SW 1271 (cell line): ENCODE measurements around the gene GJC1.

ENCODE experiments used
- DNase-seq, 2 experiments: peaks; one replicate each; lab custom pipeline; 2025; lab: John Stamatoyannopoulos, UW

The GJC1 gene

DNA sequence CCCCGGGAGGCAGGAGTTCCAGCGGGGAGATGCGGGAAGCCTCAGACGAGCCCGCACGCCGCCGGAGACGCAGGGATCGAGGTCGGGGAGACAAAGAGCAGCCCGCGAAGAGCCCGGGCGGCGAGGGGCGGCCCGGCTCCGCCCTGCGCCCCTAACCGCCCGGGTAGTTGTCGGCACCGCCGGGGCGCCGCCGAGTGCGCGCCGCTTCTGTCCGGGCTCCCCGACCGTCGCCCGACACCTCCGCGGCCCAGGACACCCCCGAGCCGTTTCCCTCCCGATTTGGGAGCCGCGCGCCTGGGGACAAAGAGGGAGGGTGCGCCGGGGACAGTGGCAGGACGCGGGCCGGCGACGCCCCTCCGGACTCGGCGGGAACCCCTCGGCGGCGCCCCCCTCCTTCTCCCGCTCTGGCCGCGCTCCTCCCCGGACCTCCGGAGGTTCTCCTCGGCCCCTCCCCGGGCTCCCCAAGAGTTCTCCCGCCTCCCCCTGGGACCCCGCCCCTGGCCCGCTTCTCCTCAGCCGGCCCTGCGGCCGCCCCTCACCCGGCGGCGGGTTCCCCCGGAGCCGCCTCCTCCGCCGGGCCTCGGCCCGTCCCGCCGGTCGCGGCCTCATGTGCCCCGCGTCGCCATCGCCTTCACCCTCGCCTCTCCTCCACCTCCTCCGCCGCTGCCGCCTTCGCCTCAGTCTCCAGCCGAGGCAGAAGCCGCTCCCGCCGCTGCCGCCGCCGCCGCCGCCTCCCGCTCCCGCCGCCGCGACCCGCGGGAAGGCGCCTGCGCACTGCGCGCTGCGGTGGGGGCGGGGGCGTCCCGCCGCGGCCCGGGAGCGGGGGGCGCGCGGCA is at the start of gene GJC1:
TSS of gene GJC1 (minus strand) at position 765 of the 836 bp plus-strand sequence. CDS start 24,470 bp downstream, outside the sequence.
- no peak for DNase-seq

DNA sequence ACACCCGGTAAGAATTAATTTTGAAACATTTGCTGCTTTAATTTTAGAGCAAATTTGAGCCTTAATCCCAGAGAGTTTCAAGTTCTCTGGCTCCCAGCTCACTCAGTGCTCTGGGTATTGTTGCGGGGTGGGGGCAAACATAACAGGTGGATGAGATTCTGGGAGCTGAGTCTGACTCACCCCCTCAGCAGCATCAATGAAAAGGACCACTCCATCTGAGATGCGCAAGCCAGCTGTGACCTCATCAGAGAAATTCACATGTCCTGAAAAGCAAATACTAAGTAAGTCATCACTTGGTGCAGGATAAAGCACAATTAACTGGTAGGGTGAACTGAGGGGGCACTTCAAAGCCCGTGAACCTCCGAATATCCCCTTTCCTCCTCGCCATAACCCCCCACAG is 49.3 kb upstream of the GJC1 start:
- DNase-seq, result no peak

DNA sequence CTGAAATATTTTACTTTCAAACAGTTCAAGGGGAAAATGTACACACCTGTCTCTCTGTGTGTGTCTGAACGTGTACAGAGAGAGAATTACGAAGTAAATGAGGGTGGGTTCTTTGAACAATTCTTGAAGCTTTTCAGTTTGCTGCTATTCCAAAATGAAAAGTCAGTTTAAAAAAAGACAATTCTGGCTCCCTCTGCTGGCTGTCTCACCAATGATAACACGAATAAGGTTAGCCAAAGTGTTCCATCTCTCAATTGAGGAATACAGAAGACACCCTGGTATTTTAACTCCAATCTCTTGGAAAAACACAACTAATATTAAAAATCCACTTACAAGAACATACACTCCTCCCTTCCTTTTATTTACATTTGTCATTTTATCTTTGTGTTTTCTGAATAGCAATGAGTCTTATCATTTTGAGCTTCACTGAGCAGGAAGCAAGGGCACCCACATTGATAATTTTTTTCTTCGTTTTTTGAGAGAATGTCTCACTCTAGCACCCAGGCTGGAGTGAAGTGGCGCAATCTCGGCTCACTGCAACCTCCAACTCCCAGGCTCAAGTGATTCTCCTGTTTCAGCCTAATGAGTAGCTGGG is 48.6 kb upstream of the GJC1 start:
- DNase-seq, result peak in 1 of 2 experiments; percentile 34

DNA sequence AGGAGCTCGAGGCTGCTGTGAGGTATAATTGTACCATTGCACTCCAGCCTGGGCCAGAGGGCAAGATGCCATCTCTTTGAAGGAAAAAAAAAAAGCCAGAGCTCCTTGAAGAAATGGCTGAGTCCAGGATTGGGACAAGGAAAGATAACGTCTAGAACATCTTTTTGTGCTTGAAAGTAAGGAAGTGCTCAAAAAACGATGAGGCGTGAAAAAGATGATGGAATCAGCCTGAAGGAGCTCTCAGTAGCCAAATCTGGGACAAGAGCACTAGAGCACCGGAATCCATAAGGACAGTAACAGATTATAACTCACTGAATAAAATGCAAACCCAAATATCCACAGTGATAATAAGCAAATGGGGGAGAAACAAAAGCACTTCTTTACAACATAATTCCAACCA is 47.0 kb upstream of the GJC1 start:
- no peak for DNase-seq

DNA sequence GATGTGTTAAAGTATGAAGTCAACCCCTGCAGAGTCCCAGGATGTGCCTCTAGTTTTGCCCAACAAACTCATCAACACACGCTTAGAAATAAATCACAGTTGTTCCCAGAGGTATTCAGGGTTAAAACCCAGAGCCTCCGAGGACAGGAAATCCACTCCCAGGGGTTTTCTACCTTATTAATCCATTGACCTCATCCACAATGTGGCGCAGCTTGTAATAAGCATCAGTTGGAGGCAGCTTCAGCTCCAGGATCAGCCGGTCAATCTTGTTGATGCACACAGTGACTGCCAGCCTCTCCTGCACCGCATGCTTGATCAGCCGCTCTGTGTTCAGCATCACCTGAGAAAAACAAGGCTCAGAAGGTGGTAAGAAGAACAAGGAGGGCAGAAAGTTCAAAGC is 45.7 kb upstream of the GJC1 start:
- no peak for DNase-seq

DNA sequence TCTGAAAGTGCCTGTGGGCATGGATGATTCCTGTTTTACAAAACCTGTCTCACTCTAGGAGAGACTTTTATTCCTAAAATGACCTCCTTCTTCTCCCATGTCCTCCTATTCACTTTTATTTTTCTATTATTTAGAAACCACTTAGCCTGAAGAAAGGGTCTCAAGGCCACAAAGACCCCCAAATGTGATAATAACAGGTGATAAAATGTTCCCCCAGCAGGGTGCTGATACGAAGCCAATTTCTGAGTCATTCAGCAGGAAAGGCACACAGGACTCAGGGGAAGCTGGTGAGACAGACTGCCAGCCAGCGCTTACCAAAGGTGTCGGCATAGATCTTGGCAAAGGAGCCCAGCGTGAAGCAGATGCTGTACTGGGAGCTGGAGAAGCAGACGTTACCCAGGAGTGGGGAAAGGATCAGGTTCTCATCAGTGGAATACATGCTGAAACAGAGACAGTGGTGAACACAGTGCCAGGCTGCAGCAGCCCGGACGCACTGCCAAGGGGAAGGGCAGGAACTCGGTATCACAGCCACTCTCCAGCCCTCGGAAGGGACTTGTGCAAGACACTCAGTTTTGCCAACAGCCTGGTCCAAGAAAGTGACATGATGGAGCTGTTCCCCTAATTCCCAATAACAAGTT is 42.2 kb upstream of the GJC1 start:
- DNase-seq, result no peak

DNA sequence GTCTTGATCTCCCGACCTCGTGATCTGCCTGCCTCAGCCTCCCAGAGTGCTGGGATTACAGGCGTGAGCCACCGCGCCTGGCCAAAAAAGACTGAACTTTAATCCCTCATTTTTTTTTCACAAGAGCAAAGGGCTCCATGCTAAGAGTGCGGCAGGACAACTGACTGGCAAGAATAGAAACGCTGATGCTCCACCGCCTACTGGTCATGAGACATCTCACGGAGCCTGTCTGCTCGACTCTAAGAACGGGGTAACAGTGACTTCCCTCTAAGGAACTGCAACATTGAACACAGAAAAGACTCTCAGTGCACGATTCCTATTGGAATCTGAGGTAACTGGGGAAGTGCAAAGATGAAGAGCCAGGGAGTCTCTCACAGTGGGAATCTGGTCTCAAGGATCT is 41.5 kb upstream of the GJC1 start:
- DNase-seq, result no peak

DNA sequence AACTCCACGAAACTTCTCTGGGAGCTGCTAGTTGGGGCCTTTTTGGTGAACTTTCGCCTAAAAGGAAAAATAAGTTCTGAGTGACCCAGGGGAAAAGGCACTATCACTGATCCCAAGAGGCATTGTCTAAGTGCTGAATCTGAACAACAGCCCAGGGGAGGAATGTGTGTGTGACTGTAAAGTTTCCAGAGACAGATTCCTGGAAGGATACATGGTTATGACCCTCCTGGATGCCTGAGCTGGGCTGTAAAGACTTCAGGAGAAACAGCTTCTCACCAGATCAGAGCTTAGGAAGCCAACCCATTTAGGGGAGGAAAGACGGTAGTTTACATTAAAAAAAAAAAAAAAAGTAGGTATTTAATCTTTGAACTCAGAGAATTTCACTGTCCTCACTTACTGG is 37.8 kb upstream of the GJC1 start:
- DNase-seq, result no peak

DNA sequence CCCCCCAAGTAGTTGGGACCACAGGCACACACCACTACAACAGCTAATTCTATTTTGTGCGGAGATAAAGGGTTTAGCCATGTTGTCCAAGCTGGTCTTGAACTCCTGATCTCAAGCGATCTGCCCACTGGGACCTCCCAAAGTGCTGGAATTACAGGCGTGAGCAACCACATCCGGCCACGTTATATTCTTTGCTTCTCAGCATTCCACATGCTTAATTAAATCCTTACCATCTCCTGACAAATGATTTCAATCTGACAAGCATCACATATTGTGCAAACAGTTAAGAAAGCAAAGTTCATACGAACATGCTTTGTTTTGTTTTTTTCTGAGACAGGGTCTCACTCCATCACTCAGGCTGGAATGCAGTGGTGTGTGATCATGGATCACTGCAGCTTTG is 35.8 kb upstream of the GJC1 start:
- no peak for DNase-seq

DNA sequence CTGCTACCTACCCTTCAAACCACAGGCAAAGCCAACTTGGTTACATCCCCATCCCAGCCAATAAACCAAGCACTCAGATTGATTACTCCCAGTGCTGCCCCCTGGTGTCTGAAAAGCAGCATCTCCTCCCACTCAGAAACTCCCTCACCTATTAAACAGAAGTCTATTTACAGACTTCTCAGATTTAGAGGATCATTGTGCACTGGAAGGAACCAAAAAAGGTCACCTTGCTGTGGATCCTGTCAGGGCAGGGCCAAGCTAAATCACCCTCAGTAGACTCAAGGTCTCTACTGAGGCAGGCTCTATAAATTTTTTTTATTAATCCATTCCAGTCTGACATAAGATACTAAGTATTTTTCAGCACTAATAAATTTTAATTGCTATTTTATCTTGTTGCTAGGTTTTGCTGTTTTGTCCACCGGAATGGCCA is 35.2 kb upstream of the GJC1 start:
- peak in 1 of 2 experiments; percentile 68 for DNase-seq

DNA sequence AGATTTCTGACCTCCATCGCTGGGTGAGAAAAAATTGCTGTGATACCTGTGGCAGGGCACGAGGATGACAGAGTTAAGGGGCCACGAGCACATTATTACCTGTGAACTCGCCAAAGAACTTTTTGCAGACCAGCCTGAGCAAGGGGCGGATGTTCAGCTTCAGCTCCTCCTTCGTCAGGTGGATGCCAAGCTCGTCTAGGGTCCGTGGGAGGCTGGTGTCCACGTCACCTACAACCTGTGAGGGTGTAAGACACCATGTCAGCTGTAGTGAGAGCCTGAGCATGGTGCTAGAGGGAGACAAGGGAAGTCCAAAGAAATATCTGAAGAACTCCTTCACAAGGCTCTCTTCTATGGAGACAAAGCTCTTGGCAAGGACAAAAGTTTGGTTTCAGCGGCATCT is 34.7 kb upstream of the GJC1 start:
- DNase-seq, result no peak

DNA sequence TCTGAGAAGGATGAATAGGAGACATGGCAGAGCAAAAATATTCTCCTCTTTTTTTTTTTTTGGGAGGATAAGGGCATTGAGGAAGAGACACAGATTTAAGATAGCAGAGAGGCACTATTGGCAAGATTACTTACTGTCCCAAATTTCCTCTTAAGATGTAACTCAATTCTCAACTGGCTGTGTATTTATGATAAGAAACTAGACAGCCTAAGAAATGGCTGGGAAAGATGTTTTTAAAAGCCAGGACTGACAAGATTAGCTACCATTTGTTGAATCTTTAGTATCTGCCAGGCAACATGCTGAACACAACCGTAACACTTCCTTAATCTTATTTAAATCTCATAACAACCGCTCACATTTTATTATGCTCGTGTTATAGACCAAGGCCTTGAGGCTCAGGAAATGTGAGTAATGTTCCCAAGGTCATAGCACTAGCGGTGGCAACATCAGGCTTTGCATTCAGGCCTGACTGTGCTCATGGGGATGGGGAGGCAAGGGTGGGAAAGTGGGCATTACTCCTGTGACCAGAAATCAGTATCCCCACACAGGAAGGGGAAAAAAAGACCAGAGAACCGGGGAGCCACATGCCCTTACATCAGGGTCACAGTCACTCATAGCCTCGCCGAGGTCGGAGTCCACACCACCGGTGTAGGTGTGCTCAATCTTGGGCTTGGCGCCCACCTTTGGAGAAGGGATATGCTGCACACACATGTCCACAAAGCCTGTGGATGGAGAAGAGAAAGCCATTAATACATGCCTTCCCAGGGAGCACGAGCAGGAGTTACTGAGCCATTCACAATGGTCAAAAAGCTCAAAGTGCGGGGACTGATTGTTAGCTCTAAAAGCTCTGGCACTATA is 33.2 kb upstream of the GJC1 start:
- no peak for DNase-seq

DNA sequence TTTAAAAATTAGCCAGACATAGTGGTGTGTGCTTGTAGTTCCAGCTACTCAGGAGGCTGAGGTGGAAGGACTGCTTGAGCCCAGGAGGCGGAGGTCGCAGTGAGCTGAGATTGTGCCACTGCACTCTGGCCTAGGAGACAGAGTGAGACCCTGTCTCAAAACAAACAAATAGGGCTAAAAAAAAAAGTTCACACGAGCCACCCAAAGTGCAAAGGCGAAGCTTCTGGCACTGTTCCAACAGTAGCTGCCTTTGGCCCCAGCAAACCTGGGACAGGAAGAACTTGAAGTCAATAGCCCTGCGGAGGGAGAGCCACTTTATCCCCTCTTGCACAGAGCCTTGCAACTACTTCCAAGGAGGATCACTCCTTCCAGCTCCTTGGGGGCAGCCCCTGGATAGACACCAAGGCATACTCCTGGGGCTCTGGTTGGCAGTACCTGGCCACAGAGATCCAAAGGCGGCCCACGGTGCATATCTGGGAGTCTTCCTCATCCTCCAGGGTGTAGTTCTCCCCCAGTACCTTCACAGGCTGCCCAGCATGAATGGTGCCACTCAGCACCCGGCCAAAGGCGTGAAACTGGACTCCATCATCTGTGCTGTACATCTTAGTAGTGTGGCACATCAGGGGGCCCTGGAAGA is 32.3 kb upstream of the GJC1 start:
- no peak for DNase-seq

DNA sequence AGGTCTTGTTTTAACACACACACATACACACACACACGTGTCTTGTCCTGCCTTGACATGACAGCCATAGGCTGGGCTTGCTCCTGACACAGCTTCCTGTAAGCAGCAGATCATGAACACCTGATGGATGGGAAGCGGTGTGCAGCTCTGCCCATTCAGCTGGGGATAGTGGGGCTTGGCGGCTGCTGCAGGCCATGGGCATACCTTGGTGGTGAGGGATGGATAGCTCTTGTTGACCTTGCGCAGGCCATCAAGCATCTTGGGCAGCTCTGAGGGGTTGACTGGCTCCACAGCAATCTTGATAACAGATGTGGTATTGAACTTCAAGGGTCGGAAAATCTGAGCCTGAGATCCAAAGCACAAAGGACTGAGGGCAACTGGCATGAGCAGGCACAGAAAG is 29.6 kb upstream of the GJC1 start:
- DNase-seq, result no peak

DNA sequence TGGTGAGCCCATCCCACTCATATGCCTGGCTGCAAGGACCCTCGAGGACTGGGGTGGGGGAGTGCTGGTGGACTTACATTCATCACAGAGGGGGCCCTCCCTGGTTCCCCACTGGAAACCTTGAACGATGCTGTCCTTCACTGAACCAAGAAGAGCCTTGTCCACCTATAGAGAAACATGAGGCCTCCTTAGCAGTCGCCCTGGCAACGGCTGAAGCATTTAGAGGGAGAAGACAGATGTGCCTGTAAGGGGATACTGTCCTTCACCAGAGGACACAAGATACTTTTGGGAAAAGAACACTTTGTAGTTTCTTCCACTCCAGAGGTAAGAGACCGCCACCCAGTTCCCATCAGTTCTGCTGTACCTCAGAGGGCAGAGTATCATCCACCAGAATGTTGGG is 24.1 kb upstream of the GJC1 start:
- DNase-seq, result no peak

DNA sequence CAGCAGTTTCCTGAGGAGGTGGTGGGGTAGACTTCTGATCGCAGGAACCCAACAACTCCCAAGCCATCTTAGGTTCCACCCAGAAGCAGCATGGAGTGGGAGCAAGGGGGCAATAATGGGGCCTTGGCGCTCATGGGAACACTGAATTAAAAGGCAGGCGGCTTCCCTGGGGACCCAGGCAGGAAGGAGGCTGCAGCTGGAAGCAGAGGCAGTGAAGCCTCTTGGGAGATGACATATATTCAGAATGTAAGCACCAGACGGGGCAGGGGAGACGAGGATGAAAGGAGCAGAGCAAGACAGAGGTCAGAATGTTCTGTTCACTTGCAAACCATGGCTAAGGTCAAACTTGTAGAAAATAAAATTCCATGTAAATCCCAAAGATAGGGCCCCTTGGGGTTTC is 20.5 kb upstream of the GJC1 start:
- DNase-seq, result no peak

DNA sequence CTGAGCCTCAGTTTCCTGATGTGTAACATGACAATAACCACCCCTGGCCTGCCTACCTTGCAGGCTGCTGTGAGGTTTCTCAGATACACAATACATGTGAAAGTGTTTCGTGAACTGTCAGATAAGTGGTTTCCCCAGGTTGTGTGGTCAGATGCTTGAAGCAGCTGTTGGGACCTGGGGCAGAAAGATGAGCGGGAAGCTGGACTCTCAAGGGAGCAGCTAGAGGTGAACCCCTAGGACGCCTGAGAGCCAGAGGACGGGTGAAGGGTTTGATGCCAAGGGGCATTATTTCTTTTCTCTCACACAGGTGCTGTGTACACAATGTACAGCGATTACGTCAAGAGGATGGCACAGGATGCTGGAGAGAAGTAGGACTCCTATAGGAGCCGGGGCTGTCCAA is 19.9 kb upstream of the GJC1 start:
- no peak for DNase-seq

DNA sequence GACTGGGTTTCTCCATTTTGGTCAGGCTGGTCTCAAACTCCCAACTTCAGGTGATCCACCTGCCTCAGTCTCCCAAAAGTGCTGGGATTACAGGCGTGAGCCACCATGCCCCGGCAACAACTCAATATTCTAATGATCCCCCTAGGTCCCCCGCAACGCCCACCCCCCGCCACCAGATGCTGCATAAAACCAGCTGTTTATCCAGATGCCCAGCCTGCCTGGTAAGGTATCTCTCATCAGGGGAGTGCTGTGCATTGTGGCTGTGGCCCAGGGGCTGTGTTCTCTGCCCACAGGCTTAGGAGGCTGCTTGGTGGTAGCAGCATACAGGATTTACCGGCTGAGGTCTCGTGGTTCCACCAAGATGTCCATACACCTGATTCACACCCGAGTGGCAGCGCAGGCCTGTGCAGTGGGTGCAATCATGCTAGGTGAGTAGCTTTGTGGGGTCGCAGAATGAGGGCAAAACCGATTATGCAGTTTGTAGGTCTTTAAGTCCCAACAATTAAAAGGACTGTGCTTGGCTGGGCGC is 18.9 kb upstream of the GJC1 start:
- DNase-seq, result no peak

DNA sequence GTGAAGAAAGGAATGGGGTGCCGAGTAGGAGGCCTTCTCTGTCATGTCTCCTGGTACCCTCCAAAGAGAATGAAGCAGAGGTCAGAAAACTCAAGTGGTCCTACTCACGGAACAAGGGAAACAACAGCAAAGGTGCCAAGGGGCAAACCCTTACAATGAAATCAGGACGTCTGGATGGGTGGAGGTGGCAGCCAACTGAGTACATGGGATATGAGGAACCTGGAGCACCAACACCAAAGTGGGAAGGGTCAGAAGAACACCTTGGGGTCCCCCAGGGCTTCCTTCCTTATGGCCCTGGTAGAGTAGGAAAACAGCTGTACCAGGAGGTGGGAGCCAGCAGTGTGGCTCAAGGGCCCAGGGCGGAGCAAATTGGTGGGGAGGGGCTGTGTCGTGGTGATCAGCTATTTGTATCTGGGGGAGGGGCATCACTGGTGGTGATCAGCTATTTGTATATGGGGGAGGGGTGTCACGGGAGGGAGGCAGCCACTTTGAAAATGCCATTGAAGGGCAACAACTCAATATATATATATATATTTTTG is 18.2 kb upstream of the GJC1 start:
- DNase-seq, result no peak

DNA sequence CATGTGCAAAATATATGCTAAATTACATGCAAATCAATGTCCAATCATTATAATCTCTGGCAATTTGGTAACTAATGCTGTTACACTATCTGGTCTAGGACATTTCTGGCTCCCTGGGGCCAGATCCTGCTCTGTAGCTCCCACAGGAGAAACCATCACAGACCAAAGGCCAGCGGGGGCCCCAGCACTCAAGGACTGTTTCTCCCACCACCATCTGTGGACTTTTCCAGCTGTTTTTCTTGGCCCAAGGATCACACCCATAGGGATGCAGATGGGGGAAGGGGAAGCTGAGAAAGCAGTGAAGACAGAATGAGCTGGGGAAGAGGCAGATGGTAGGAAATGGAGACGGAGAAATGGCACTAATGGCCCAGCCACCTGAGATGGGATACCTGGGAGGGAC is 17.5 kb upstream of the GJC1 start, which contains the start of gene HIGD1B:
TSS of gene HIGD1B (plus strand) at position 298 of the 400 bp plus-strand sequence. CDS start 270 bp downstream, outside the sequence.
- no peak for DNase-seq

DNA sequence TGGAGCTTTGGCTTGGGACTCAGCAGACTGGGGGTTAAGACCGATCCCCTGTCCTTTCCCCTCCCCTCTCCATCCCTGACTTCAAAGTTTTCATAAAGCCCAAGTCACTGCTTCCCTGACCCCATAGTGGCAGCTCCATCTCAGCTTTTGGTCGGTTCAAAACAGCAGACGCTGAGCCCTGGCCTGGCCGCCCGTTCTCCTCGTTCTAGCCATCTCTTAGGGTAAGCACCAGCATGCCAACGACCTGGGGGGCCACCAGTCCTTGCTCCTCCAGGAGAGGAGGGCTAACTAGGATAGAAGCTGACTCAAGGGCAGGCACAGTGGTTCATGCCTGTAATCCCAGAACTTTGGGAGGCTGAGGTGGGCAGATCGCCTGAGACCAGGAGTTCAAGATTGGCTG is 16.1 kb upstream of the GJC1 start:
- no peak for DNase-seq
